ENCODE results near the gene STARD5. TPM values are rescaled to one million over a fixed set of nuclear protein-coding genes. Genes with fewer than 3 reads are reported as not detected.

Gene STARD5
- total and polyA plus RNA-seq, 2 of the 8 experiments (the other 6 are each of a cell fraction or from before 2014, with no cell fraction given), result 5.5 to 10.4 TPM

GRCh38 chr15:81314378-81314777 is 9.6 kb downstream of the STARD5 start:
- Histone ChIP-seq H3K79me1 (ENCODE audit: low read depth, low read length) (no peaks in the 10 kb centered on the region), H3K36me3 (ENCODE audit: control insufficient read depth in 2 of 4, insufficient read depth in 4 of 4, low read length in 3 of 4) (peaks cover 3 to 21% (median 10%) of the 10 kb centered on the region in 4 experiments; a peak in 6 of 8 replicates), H3K23me2 (ENCODE audit: low read depth, low read length) (no peaks in the 10 kb centered on the region), H3K4me2 (ENCODE audit: insufficient read depth in 1 of 2, low read depth in 2 of 2, low read length in 2 of 2) (no peak overlapping the region), H2AK5ac (ENCODE audit: low read depth, low read length) (no peak overlapping the region), H2BK12ac (ENCODE audit: low read depth, low read length) (no peak overlapping the region), H2BK15ac (ENCODE audit: low read length) (no peak overlapping the region), H4K91ac (replicated peaks; ENCODE audit: insufficient read length, low read length) (no peak overlapping the region), H3K27ac (ENCODE audit: low read depth, low read length) (no peak overlapping the region), H4K20me1 (replicated peaks in 1 of 2; ENCODE audit: control insufficient read depth in 1 of 2, insufficient read depth in 2 of 2, low read length in 2 of 2) (peaks cover 0 to 3% of the 10 kb centered on the region in 2 experiments), H3K4me3 (ENCODE audit: extremely low read depth in 1 of 4, insufficient read depth in 2 of 4, low read depth in 3 of 4, low read length in 4 of 4) (no peak overlapping the region), H4K8ac (ENCODE audit: extremely low read depth, insufficient read depth, low read length) (no peak overlapping the region), H3K14ac (ENCODE audit: insufficient read length) (no peak overlapping the region), H2BK5ac (ENCODE audit: low read depth, low read length) (no peak overlapping the region), H2BK20ac (ENCODE audit: low read length) (no peak overlapping the region), H2BK120ac (replicated peaks; ENCODE audit: low read depth, low read length) (no peak overlapping the region), H3K23ac (ENCODE audit: insufficient read length) (no peak overlapping the region), H3K9me3 (ENCODE audit: insufficient read depth in 2 of 2, low read depth in 1 of 2, low read length in 1 of 2) (no peaks in the 10 kb centered on the region), H3K4me1 (replicated peaks in 1 of 4; ENCODE audit: control insufficient read depth in 3 of 4, insufficient read depth in 4 of 4, low read length in 3 of 4) (no peaks in the 10 kb centered on the region), H3K56ac (replicated peaks; ENCODE audit: insufficient read length, low read depth, low read length) (no peak overlapping the region), H4K5ac (ENCODE audit: insufficient read length, low read depth, low read length) (no peak overlapping the region), H3K79me2 (ENCODE audit: control insufficient read depth in 1 of 2, insufficient read depth in 2 of 2, low read length in 2 of 2) (no peaks in the 10 kb centered on the region), H3K18ac (ENCODE audit: extremely low read depth, low read length) (no peak overlapping the region), H2AFZ (ENCODE audit: low read length) (no peak overlapping the region), H3K9ac (replicated peaks in 1 of 4; ENCODE audit: extremely low read depth in 1 of 4, low read depth in 3 of 4, low read length in 3 of 4) (no peak overlapping the region), H3K27me3 (replicated peaks in 1 of 4; ENCODE audit: control insufficient read depth in 3 of 4, extremely low read depth in 1 of 4, insufficient read depth in 3 of 4, low read length in 3 of 4) (no peaks in the 10 kb centered on the region), H3K4ac (replicated peaks; ENCODE audit: insufficient read length, low read depth, low read length) (no peak overlapping the region)
- ChIA-PET CTCF (ENCODE audit: partially characterized antibody) (interaction anchor here (1.2 kb wide), 1 partner anchor 87 kb away, joined by 3 read pairs; no protein-coding TSS in a partner anchor), POLR2A (ENCODE audit: partially characterized antibody) (interaction anchor here (0.6 kb wide), 1 partner anchor 9 kb away, joined by 3 read pairs; the partner anchor contains the start of gene STARD5)
- FAIRE-seq (no peak), DNase-seq (ENCODE audit: low read depth in 1 of 2, low spot score in 2 of 2) (no peak)
- WGBS, 2 experiments (ENCODE audit: extremely low coverage in 1 of 2, insufficient coverage in 1 of 2, insufficient read length in 1 of 2, insufficient replicate concordance in 2 of 2, low coverage in 1 of 2, low lambda C conversion rate in 2 of 2, missing lambda C conversion rate in 1 of 2), result 94% methylated on average over 5 of the region's 5 CpGs; no CpG with 5 or more reads in 1 of the 2 experiments
- TF ChIP-seq CREB1 (IDR thresholded peaks at IDR 0.05), result no peak
- no peak for TF ChIP-seq CEBPB (IDR thresholded peaks at IDR 0.05; ENCODE audit: low read depth, low read length)
- no peak for TF ChIP-seq CBX5 (IDR thresholded peaks at IDR 0.05; ENCODE audit: low read depth, low read length)
- no peak for TF ChIP-seq SRF (IDR thresholded peaks at IDR 0.05; ENCODE audit: low read depth, low read length)
- TF ChIP-seq SIN3A (conservative IDR thresholded peaks at IDR 0.05 in 1 of 2, IDR thresholded peaks at IDR 0.05 in 1 of 2; ENCODE audit: low read depth in 1 of 2, low read length in 2 of 2), result no peak
- TF ChIP-seq ATF2 (IDR thresholded peaks at IDR 0.05; ENCODE audit: low read length), result no peak
- no peak for TF ChIP-seq POLR2AphosphoS5 (IDR thresholded peaks at IDR 0.05; ENCODE audit: low read depth, low read length)
- TF ChIP-seq KDM5A (IDR thresholded peaks at IDR 0.05; ENCODE audit: low read length), result no peak
- TF ChIP-seq FOSL1 (IDR thresholded peaks at IDR 0.05; ENCODE audit: insufficient read depth, low read depth, low read length), result no peak
- no peak for TF ChIP-seq BRCA1 (IDR thresholded peaks at IDR 0.05; ENCODE audit: low read depth, low read length)

Data from H1 (cell line).